Left ventricle myocardium inferior (tissue), 1 donor: ENCODE data around the gene CCDC14. TPM values are rescaled to one million over a fixed set of nuclear protein-coding genes. Genes with fewer than 3 reads are reported as not detected.
A peak's percentile ranks its signal among the peaks of the same experiment; 100 is the strongest.
"Not testable (repeated sequence)": the region's sequence is repeated elsewhere in the genome, so short reads cannot be mapped to it uniquely, and the experiment has no call there.

Experiments
- DNase-seq: peaks from one replicate; pipeline ENCODE4 v3.0.0-alpha.2; 2020
- H3K27ac ChIP-seq: fragments of 200-600 bp; replicated peaks from 2 replicates; pipeline ENCODE4 v1.8.0; 2021
- H3K27me3 ChIP-seq: fragments of 200-600 bp; 2 replicates; pipeline ENCODE4 v1.8.0; 2021; ENCODE audit warnings: low read depth
- H3K36me3 ChIP-seq: fragments of 200-600 bp; 2 replicates; pipeline ENCODE4 v1.8.0; 2021
- H3K4me1 ChIP-seq: fragments of 200-600 bp; 2 replicates; pipeline ENCODE4 v1.8.0; 2021
- H3K4me3 ChIP-seq: fragments of 200-600 bp; 2 replicates; pipeline ENCODE4 v1.8.0; 2021; ENCODE audit warnings: mild to moderate bottlenecking, moderate library complexity
- H3K9me3 ChIP-seq: fragments of 200-600 bp; replicated peaks from 2 replicates; pipeline ENCODE4 v1.8.0; 2021
- CTCF ChIP-seq: fragments of 200-600 bp; IDR thresholded peaks from 2 replicates; pipeline ENCODE4 v1.8.0; 2021; ENCODE audit warnings: antibody characterized with exemption, mild to moderate bottlenecking, borderline replicate concordance
- intact Hi-C: fragments of 100-400 bp; cut with micrococcal nuclease; formaldehyde crosslinking; loops from one replicate; pipeline ENCODE4 v1.11.0; 2022
- long read RNA-seq: library from polyadenylated mRNA; unstranded; transcript quantifications from one replicate; pipeline ENCODE4 v2.0.0, GENCODE V29; 2021
- total RNA-seq: library from RNA; stranded (reverse); fragmentation: NEBNext Ultra II Directional; extraction: Animal tissue kit (Norgen Biotek cat#: 25700); gene quantifications from one replicate; pipeline ENCODE4 v1.2.1, GENCODE V29; 2021
- donor health status: DM: no; HTN: yes; CAD: no; lungs with severe emphysema.

CCDC14 gene
- 6.9 TPM for total RNA-seq
- long read RNA-seq, partial matches to known transcripts: 0 of 5 reads
- long read RNA-seq, other reads (novel, unspliced or antisense): 3 of 5 reads

DNA sequence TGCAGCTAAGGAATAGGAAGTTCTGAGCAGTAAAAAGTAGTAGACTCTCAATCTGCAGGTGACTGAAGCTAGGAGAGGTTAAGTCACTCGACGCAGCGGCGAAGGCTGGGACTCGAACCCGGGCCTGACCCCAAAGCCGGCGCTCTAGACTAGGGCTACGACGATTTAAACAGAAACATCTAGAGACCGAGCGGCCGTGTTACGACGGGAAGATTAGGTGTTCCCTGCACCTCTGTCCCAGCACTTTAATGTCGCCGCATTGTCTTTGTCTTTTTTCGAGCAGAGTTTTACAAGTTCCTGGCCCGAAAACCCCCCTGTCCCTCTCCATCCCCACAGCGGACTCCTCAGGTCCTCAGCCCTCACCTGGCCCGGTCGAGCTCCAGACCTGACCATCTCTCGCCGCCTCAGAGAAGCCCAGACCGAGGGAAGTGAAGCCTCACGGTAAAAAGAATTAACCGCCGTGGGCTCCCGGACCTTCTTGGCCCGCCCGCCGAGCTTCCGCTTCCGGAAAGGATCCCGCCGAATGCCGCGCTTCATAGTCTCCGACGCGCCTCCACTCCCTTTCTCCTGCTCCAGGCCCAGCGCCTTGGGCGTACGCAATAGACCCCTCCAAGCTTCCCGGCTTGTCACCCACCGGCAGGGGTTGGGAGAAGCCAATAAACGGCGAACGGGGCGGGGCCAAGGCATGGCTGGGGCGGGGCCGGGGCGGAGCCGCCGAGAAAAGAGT is at the start of gene CCDC14:
TSS of gene CCDC14 (minus strand) at position 449 of the 727 bp plus-strand sequence. CDS start at position 393, 56 bp downstream.
- no peaks in the 10 kb centered on the region for H3K9me3 ChIP-seq
- peak within 1 kb of the TSS; percentile 87 for H3K4me3 ChIP-seq
- peaks cover 5% of the 10 kb centered on the region for H3K36me3 ChIP-seq
- intact Hi-C loops: no loop called here
- H3K27me3 ChIP-seq: no peaks in the 10 kb centered on the region
- DNase-seq: peak; percentile 93
- H3K27ac ChIP-seq: peak within 1 kb of the TSS; percentile 84
- TF ChIP-seq CTCF: no peak
- peaks cover 13% of the 10 kb centered on the region for H3K4me1 ChIP-seq

DNA sequence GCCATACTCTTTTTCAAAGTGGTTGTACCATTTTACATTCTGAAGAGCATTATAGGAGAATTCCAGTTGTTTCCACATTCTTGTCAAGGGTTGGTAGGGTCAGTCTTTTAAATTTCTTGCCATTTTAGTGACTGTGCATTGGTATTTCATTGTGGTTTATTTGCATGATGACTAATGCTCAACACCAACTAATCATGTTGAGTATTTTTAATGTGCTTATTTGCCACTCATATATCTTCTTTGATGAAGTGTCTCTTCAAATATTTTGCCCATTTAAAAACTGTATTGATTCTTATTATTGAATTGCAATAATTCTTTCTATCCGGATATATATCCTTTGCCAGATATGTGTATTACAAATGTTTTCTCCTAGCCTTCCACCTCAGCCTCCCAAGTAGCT is 47.3 kb upstream of the CCDC14 start:
- DNase-seq, H3K4me1 ChIP-seq, H3K36me3 ChIP-seq, intact Hi-C loops, H3K9me3 ChIP-seq, H3K4me3 ChIP-seq, H3K27ac ChIP-seq: not testable (repeated sequence)
- H3K27me3 ChIP-seq: peaks cover 19% of the 10 kb centered on the region

DNA sequence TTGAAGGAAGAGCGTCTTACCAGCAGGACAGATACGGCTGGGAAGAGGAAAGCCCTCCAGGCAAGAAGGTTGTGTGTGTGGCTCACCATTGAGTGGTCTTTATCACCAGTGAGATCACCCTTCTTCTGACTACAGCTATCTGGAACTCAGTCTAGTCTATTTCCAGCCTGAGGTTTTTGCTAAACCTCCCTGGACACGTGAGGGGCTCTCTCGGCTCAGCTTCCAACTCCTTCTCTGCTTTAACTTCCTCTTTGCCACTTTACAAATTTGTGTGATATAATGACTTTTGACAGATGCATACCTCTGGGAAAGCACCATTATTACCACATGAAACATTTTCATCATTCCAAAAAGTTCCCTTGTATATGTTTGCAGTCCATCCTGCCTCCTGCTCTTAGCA is 46.2 kb upstream of the CCDC14 start:
- Histone ChIP-seq H3K36me3 (no peaks in the 10 kb centered on the region), H3K9me3 (no peaks in the 10 kb centered on the region), H3K4me1 (no peaks in the 10 kb centered on the region), H3K4me3 (no peak overlapping the region), H3K27me3 (peaks cover 19% of the 10 kb centered on the region), H3K27ac (no peak overlapping the region)
- intact Hi-C loops: no loop called here
- no peak for TF ChIP-seq CTCF
- no peak for DNase-seq

DNA sequence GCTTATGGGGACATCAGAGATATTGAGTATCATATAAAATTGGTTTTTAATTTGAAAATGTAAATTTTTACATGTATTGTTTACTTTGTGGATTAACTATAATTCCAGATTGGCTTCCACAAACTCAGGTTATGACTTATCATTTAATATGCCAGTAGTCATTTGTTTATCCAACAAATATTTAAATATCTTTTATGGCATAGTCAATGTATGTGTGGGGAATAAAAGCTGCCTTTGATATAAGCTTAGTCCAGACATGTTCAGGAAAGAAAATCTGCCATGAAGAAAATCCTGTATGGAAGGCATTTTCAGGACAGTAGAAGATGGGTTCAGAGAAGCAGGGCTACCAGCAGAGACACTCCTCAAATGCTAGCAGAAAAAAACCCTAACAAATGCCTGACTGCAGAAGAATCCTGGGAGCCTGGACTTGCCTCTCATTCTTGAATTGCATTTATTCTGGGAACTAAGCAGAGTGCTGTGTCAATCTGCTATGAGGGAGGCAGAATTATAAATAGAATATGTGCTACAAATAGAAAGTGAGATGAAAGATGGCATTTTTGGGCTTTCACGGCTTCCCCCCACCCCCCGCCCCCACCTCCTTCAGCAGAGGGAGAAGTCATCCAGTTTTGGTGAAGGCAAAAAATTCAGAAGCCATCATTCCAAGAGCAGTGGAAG is 41.5 kb upstream of the CCDC14 start:
- H3K27me3 ChIP-seq: peaks cover 19% of the 10 kb centered on the region
- H3K4me3 ChIP-seq, intact Hi-C loops, H3K4me1 ChIP-seq, H3K9me3 ChIP-seq, DNase-seq, H3K27ac ChIP-seq, H3K36me3 ChIP-seq: not testable (repeated sequence)

- H3K27ac ChIP-seq, H3K36me3 ChIP-seq, H3K27me3 ChIP-seq, DNase-seq, H3K4me3 ChIP-seq, intact Hi-C loops, H3K4me1 ChIP-seq: not testable (repeated sequence)
- peaks cover 10% of the 10 kb centered on the region for H3K9me3 ChIP-seq
Observed at GRCh38 chr3:124001366-124001765, 40.3 kb upstream of the CCDC14 start.

DNA sequence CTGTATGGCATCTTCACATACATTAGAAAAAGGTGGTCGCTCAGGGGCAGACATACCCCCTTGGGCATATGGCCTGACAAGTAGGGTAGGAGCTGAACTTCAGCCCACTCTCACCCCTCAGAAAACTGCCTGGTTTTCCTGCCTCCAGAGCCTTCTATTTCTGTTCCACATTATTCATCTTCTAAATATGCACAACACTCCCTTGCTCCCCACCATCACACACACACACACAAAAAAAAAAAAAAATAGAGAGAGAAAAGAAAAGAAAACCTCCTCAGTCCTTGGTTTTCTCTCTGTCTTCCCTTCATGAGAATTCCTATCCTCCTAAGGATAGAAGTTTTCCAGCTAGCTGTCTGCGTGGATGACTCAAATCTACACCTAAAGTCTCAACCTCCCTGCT is 36.5 kb upstream of the CCDC14 start:
- intact Hi-C loops: no loop called here
- Histone ChIP-seq H3K4me1 (no peaks in the 10 kb centered on the region), H3K9me3 (peaks cover 13% of the 10 kb centered on the region), H3K36me3 (no peaks in the 10 kb centered on the region), H3K4me3 (no peak overlapping the region), H3K27ac (no peak overlapping the region), H3K27me3 (peaks cover 8% of the 10 kb centered on the region)
- TF ChIP-seq CTCF: no peak
- no peak for DNase-seq

DNA sequence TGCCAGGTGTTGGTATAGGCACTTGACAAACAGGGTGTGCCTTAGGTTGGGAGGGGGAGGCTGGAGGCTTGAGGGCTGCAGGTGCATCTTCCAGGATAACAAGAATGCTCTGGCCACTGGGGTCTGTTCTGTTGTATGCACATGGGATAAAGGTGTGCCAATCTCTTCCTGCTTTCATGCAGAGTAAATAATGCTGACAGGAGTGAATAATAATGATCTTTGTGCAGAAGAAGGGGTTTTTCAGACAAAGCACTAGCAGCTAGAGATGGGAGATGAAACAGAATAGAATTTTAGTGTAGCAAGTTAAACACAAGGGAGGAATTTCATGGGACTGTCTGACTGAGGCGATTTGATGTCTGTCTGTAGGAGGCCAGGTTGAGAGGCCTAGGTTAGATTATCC is 32.8 kb upstream of the CCDC14 start:
- H3K27ac ChIP-seq: no peak overlapping the region

GRCh38 chr3:123991730-123992588 is 30.9 kb upstream of the CCDC14 start, which contains the start of gene ROPN1:
TSS of gene ROPN1 (minus strand) at chr3:123992124. CDS start at chr3:123980481, 11,643 bp downstream.
- H3K4me1 ChIP-seq, H3K27ac ChIP-seq, intact Hi-C loops, H3K36me3 ChIP-seq, H3K9me3 ChIP-seq, DNase-seq: not testable (repeated sequence)
- Histone ChIP-seq H3K27me3 (peaks cover 22% of the 10 kb centered on the region), H3K4me3 (peak within 1 kb of the TSS; percentile 33)

More for the DNA sequence above, 32.8 kb upstream of the CCDC14 start:
- TF ChIP-seq CTCF: no peak
- Histone ChIP-seq H3K4me3 (no peak overlapping the region), H3K9me3 (peaks cover 13% of the 10 kb centered on the region), H3K36me3 (no peaks in the 10 kb centered on the region), H3K4me1 (no peaks in the 10 kb centered on the region), H3K27me3 (peaks cover 11% of the 10 kb centered on the region)
- intact Hi-C loops: no loop called here
- no peak for DNase-seq
